Renal cortical epithelial cell (primary cell): ENCODE measurements around the gene TTC19. TPM values are rescaled to one million over a fixed set of nuclear protein-coding genes. Genes with fewer than 3 reads are reported as not detected.
A peak's percentile ranks its signal among the peaks of the same experiment; 100 is the strongest.
"Not testable (repeated sequence)": the region's sequence is repeated elsewhere in the genome, so short reads cannot be mapped to it uniquely, and the experiment has no call there.

Experiments used
- DNase-seq: peaks from one replicate; pipeline ENCODE4 v3.0.0-alpha.2; 2011; ENCODE audit warnings: low read depth
- total RNA-seq: library from RNA; depleted of rRNA; stranded (reverse); fragments of >200 nt; gene quantifications from 2 replicates; pipeline ENCODE4 v1.2.3, GENCODE V29; 2014

Gene TTC19
- total RNA-seq, 1 donor from 2014 or later, result 68.8 TPM

DNA sequence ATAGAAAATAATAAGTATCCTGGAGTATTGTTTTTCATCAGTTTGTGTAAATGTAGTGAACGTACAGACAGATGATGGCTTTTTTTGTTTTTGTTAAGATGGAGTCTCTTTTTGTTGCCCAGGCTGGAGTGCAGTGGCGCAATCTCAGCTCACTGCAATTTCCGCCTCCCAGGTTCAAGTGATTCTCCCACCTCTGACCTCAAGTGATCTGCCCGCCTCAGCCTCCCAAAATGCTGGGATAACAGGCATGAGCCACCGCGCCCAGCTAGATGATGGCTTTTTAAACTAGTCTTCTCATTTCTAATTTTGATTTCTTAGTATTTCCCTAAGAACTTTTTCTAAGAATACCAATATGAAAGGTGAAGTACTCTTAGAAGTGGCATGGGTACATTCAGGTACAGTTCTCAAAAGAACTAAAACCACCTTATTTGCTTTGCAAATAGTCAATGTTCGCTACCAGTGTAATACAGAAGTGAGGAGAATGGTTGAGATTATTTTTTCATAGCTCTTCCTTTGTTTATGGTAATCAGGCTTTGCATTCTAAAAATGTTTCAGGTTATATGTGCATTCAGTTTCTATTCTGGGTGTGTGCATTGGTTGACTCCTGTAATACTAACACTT, 34.2 kb downstream of the TTC19 start:
- DNase-seq, result no peak

DNA sequence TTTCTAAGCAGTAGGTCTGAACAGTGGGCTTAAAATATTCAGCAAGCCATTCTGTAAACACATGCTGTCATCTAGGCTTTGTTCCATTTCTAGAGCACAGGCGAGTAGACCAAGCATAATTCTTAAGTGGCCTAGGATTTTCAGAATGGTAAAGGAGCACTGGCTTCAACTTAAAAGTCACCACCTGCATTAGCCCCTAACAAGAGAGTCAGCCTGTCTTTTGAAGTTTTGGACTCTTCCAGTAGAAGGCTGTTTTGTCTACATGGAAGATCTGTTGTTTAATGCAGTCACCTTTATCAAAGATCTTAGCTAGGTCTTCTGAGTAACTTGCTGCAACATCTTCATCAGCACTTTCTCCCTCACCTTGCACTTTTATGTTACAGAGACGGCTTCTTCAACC, 36.6 kb downstream of the TTC19 start:
- no peak for DNase-seq

DNA sequence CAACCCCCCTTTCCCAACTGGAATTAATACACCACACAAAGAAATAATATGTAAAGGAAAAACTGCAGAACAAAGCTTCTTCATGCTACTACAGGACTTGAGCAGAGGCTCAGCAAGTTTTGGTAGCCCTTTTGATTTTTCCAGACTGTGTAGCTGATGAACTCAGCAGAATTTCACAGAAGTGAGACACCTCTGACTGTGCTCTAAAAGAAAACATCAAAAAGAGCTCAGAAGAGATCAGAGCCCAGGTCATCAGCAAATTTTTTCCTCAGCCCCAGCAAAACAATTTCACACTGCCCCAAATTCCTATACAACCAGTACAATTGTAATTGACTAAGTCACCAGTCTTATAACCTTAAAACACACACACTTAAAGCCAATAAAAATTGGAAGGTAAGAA, 38.0 kb downstream of the TTC19 start:
- DNase-seq, result peak; percentile 6

GRCh38 chr17:16040710-16041251, 41.2 kb downstream of the TTC19 start:
- peak; percentile 72 for DNase-seq

DNA sequence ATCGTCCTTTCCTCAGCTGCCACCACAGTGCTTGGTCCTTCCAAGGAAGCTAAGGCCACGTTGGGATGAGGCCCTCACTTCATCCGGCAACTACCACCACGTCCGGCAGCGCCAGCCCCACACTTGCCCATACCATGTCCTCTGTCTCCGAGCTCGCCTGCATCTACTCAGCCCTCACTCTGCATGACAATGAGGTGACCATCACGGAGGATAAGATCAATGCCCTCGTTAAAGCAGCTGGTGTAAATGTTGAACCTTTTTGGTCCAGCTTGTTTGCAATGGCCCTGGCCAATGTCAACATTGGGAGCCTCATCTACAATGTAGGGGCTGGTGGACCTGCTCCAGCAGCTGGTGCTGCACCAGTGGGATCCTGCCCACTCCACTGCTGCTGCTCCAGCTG, 44.9 kb downstream of the TTC19 start:
- DNase-seq, result no peak

GRCh38 chr17:16046966-16047365, 47.3 kb downstream of the TTC19 start:
- DNase-seq, result no peak

GRCh38 chr17:16048811-16049449, 49.3 kb downstream of the TTC19 start:
- no peak for DNase-seq

DNA sequence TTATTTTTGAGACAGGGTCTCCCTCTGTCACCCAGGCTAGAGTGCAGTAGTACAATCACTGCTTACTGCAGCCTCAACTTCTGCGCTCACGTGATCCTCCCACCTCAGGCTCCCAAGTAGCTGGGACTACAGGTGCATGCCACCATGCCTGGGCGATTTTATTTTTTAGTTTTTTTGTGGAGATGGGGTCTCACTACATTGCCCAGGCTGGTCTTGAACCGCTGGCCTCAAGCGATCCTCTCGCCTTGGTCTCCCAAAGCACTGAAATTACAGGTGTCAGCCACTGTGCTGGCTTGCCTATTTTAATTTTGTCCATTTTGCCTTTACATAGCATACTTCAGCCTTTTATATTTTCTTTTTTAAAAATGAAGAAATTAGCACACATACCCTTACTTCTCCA, 51.2 kb downstream of the TTC19 start:
- DNase-seq, result no peak

GRCh38 chr17:16052486-16052885, 52.9 kb downstream of the TTC19 start:
- DNase-seq, result no peak

DNA sequence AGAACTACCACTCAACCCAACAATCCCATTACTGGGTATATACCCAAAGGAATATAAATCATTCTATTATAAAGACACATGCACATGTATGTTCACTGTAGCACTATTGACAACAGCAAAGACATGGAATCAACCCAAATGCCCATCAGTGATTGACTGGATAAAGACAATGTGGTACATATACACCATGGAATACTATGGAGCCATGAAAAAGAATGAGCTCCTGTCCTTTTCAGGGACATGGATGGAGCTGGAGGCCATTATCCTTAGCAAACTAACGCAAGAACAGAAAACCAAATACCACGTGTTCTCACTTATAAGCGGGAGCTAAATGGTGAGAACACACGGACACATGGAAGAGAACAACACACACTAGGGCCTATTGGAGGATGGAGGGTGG, 55.5 kb downstream of the TTC19 start:
- not testable (repeated sequence) for DNase-seq

GRCh38 chr17:16061631-16062030, 62.0 kb downstream of the TTC19 start:
- DNase-seq, result no peak

GRCh38 chr17:16066125-16066524, 66.5 kb downstream of the TTC19 start:
- no peak for DNase-seq

DNA sequence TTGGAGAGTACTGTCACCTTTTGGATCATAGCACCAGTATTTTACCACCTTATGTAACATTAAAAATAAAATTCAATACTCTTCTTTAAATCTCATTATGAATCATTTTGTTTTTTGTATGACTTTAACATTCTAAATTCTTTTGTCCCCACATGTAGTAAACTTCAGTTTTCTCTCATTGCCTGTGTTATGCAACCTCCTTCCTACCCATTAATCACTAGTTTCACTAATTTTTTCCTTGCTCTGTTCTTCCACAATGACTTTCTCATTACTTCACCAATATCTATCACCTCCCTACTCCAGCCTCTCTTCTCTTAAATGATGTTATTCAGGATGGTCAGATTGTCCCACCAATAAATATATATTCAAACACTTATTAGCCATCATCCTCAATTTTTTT, 68.7 kb downstream of the TTC19 start:
- no peak for DNase-seq

- no peak for DNase-seq
These were observed 72.4 kb downstream of the TTC19 start for GRCh38 chr17:16072031-16072430.

DNA sequence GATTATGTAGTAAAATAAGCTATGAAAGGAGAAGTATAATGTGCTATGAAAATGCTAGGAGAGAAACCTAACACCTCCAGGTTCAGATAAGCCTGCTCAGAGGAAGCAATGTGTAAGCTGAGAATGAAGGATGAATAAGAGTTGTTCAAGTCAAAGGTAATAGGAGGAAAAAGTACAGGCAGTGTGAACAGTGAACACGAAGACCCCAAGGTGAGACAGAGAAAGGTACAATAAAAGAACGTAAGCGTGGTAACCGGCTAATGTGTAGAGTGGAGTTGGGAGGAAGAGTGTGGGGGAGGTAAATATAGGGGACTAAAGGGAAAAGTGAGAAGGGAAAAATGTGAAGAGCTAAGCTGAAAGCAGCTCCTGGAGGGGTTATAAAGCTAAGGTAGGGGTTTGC, 74.2 kb downstream of the TTC19 start:
- no peak for DNase-seq

DNA sequence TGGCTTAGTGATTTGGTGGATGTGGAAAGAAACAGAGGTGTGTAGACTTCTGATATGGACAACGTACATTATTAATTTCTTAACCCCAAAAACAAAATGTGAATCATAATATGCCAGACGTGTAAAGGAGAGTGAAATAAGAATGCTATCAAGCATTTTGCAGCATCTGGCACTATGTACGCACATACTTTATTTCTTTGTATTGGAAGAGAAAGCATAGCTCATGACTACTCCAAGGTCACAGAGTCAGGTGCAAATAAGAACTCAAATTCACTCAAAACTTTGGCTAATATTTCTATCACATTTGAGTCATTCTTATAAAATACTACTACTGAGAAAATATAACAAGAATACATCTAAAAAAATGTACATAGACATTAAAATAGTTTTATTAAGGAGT, 74.8 kb downstream of the TTC19 start:
- DNase-seq, result no peak

GRCh38 chr17:16075949-16076348, 76.3 kb downstream of the TTC19 start:
- DNase-seq, result no peak

Other genes starting within 250 kb of the TTC19 start
- gene ADORA2B, start 54.7 kb upstream of the TTC19 start, total RNA-seq, result 5.0 and 18.9 TPM in 2 replicates
- 18.1 and 32.1 TPM in 2 replicates for gene ZSWIM7, start 120 bp upstream of the TTC19 start, total RNA-seq
- gene NCOR1, start 215.7 kb downstream of the TTC19 start, total RNA-seq, result 47.2 and 159 TPM in 2 replicates
- 8.7 and 14.8 TPM in 2 replicates for gene PIGL, start 217.4 kb downstream of the TTC19 start, total RNA-seq